ENCODE measurements around the gene COL5A2. TPM values are rescaled to one million over a fixed set of nuclear protein-coding genes. Genes with fewer than 3 reads are reported as not detected.
A peak's percentile ranks its signal among the peaks of the same experiment; 100 is the strongest.

The COL5A2 gene
- total and polyA plus RNA-seq, 12 donors: 5.2 to 46.4 (median 14.5) TPM

DNA sequence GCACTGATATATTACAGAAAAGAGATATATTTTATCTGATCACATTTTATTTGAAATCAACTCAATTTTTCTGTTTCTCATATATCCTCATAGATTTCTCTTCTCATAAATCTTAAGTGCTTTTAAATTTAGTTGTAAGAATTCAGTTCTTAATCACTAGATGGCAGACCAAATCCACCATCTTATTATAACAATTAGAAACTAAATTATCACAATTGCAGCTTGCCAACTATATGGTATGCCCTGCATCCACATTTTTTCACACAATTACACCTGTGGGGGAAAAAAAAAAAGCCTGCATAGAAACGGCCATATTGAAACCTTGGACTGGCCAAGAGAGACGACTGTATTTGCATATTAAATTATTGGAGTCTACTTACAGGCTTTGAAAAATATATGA, 64.4 kb downstream of the COL5A2 start:
- Histone ChIP-seq H3K27ac (no peak overlapping the region), H3K27me3 (no peaks in the 10 kb centered on the region), H3K4me3 (no peak overlapping the region), H3K9me3 (replicated peaks in 1 of 3) (no peaks in the 10 kb centered on the region), H3K36me3 (replicated peaks in 1 of 2) (no peaks in the 10 kb centered on the region), H3K4me1 (replicated peaks in 1 of 2) (peaks cover 0 to 4% of the 10 kb centered on the region in 2 donors)
- intact Hi-C loops (cut with DNase I): loop anchor here in 1 of 2 donors (10.0 kb wide), 1 partner anchor 170 kb away; no protein-coding TSS in a partner anchor
- TF ChIP-seq, protein P1, sequence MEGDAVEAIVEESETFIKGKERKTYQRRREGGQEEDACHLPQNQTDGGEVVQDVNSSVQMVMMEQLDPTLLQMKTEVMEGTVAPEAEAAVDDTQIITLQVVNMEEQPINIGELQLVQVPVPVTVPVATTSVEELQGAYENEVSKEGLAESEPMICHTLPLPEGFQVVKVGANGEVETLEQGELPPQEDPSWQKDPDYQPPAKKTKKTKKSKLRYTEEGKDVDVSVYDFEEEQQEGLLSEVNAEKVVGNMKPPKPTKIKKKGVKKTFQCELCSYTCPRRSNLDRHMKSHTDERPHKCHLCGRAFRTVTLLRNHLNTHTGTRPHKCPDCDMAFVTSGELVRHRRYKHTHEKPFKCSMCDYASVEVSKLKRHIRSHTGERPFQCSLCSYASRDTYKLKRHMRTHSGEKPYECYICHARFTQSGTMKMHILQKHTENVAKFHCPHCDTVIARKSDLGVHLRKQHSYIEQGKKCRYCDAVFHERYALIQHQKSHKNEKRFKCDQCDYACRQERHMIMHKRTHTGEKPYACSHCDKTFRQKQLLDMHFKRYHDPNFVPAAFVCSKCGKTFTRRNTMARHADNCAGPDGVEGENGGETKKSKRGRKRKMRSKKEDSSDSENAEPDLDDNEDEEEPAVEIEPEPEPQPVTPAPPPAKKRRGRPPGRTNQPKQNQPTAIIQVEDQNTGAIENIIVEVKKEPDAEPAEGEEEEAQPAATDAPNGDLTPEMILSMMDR (IDR thresholded peaks at IDR 0.05): peak in 4 of 6 experiments; percentile 17 to 38 (median 29)
- TF ChIP-seq POLR2A (IDR thresholded peaks at IDR 0.05): no peak
- WGBS, 4 donors: 28 to 34% (median 32%) methylated on average over 2 of the region's 2 CpGs
- DNase-seq: no peak

DNA sequence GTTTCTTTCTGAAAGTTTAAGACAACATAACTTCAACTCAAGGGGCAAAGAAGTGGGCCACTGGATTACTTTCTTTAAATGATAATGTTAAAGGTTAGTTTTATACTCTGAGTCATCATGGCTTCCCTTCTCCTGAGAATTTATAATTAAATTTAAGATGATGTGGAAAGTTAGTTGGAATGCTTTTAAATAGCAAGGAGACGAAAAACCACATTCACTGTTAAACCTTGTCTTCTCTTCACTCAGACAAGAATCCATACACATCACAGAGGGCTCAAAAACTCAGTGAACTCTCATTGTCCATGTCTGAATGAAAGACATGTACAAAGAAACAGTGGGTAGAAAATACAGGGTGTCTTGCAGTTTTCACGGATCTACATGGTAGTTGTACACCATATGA, 65.6 kb downstream of the COL5A2 start:
- H3K4me1 ChIP-seq (replicated peaks in 1 of 2): peaks cover 0 to 4% of the 10 kb centered on the region in 2 donors
- H3K36me3 ChIP-seq (replicated peaks in 1 of 2): no peaks in the 10 kb centered on the region
- intact Hi-C loops (cut with DNase I): loop anchor here in 1 of 2 donors (10.0 kb wide), 1 partner anchor 171 kb away; no protein-coding TSS in a partner anchor
- WGBS, 4 donors: 74 to 90% (median 86%) methylated on average over 2 of the region's 2 CpGs
- H3K27ac ChIP-seq: no peak overlapping the region
- H3K9me3 ChIP-seq (replicated peaks in 1 of 3): no peaks in the 10 kb centered on the region
- H3K27me3 ChIP-seq: no peaks in the 10 kb centered on the region
- H3K4me3 ChIP-seq: no peak overlapping the region
- TF ChIP-seq, protein P1 (IDR thresholded peaks at IDR 0.05): no peak
- no peak for DNase-seq

DNA sequence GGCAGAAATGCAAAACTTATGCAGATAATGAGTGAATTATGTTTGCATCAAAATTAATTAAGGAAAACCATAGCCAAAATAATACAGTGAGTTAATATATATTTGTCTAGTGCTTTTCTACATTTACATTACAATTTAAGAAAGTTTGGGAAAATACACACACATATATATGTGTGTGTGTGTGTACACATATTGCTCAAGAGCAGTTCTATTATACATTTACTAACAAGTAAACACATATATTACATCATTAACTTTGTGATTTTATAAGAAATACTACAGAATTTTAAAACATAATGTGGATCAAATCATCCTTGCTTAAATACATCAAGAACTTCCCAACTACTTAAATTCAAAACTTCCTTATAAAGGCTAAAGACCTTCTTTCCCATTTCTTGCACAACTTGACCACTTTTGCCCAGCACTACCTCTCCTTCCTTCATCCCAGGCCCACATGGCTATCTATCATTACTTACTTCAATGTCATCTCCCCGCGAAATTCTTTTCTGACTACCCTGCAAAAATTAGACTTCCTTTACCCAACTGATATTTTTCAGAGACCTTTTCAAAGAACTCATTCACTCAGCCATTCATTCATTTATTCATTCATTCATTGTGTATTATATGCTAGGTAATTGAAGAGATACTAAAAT, 68.4 kb downstream of the COL5A2 start:
- Histone ChIP-seq H3K27ac (no peak overlapping the region), H3K27me3 (no peaks in the 10 kb centered on the region), H3K9me3 (replicated peaks in 1 of 3) (no peaks in the 10 kb centered on the region), H3K36me3 (replicated peaks in 1 of 2) (no peaks in the 10 kb centered on the region), H3K4me1 (replicated peaks in 1 of 2) (peaks cover 0 to 4% of the 10 kb centered on the region in 2 donors), H3K4me3 (no peak overlapping the region)
- no peak for DNase-seq
- WGBS, 4 donors: 66 to 83% (median 77%) methylated on average over 2 of the region's 2 CpGs
- TF ChIP-seq, protein P1 (IDR thresholded peaks at IDR 0.05): no peak
- no peak for TF ChIP-seq POLR2A (IDR thresholded peaks at IDR 0.05)
- intact Hi-C loops (cut with DNase I): loop anchor here in 1 of 2 donors (10.0 kb wide), 1 partner anchor 174 kb away; no protein-coding TSS in a partner anchor

DNA sequence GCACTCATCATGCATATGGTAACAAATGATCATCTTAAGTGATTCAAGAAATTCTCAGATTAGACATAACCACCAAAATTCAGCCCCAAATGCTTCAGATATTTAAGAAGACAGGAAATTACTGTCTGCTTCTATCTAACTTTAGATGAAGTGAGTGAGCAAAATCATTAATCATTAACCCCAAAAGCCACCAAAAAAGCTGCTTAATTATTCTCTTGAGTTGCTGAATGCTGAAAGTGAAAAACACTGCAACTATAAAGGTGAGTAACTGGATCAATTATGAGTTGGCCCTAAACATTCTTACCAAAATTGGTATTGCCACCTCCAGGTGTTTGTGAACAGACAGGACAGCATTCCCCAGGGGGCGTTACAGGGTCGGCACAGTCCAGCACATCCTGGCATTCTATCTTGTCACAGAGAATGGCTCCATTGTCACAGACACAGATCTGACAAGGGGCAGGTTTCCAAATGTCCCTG, 69.6 kb downstream of the COL5A2 start:
- intact Hi-C loops (cut with DNase I): loop anchor here in 1 of 2 donors (10.0 kb wide), 1 partner anchor 175 kb away; no protein-coding TSS in a partner anchor
- no peak overlapping the region for H3K27ac ChIP-seq
- H3K27me3 ChIP-seq: no peaks in the 10 kb centered on the region
- peaks cover 3 to 4% of the 10 kb centered on the region in 2 donors for H3K4me1 ChIP-seq (replicated peaks in 1 of 2)
- H3K36me3 ChIP-seq (replicated peaks in 1 of 2): no peaks in the 10 kb centered on the region
- no peak for TF ChIP-seq POLR2A (IDR thresholded peaks at IDR 0.05)
- TF ChIP-seq, protein P1 (IDR thresholded peaks at IDR 0.05): no peak
- 52 to 70% (median 65%) methylated on average over 2 of the region's 2 CpGs for WGBS, 4 donors
- no peak for DNase-seq
- peaks cover 0 to 4% (median 0%) of the 10 kb centered on the region in 3 donors for H3K9me3 ChIP-seq (replicated peaks in 1 of 3)
- H3K4me3 ChIP-seq: no peak overlapping the region

Measured in adrenal gland (tissue), 12 donors.